ENCODE data around the gene SGTA.

SGTA gene

DNA sequence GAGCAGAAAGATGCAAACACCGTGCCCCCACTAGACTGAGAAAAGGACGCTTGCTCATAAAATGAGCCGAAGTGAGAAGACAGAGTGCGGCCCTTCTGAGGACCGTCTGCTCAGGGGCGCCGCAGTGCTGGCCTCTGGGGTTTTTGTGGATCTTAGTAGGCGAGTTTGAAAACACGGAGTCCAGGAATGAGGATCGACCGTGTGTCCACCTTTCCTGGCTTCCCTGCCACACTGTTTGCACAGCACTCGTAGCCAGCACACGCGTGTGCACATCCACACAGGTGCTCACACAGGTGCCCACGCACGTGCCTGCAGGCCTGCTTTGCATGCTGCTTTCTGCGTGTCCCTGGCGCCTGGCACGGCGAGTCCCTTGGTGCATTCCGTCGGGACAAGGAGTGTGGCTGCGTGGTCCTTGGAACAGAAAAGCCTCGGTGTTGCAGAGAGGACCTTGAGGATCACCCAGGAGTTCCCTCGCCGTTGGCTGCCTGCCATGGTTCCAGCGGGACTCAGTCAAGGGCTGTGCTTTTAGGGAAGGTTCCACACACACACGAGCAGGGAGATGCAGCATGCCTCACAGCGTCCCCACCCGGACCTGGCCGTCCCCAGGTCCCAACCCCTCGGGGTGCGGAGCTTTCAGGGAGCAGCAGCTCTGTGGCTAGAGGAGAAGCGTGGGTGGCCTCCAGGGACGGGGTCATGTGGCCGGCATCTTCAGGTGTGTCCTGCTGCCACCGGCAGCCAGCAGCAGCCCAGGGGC lies 26.5 kb upstream of the SGTA start:
- TF ChIP-seq, protein P1, sequence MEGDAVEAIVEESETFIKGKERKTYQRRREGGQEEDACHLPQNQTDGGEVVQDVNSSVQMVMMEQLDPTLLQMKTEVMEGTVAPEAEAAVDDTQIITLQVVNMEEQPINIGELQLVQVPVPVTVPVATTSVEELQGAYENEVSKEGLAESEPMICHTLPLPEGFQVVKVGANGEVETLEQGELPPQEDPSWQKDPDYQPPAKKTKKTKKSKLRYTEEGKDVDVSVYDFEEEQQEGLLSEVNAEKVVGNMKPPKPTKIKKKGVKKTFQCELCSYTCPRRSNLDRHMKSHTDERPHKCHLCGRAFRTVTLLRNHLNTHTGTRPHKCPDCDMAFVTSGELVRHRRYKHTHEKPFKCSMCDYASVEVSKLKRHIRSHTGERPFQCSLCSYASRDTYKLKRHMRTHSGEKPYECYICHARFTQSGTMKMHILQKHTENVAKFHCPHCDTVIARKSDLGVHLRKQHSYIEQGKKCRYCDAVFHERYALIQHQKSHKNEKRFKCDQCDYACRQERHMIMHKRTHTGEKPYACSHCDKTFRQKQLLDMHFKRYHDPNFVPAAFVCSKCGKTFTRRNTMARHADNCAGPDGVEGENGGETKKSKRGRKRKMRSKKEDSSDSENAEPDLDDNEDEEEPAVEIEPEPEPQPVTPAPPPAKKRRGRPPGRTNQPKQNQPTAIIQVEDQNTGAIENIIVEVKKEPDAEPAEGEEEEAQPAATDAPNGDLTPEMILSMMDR (IDR thresholded peaks at IDR 0.05; ENCODE audit: low read depth, low read length), result no peak
- no peak for DNase-seq (ENCODE audit: low read depth, low spot score)
- in situ Hi-C loops (cut with HindIII; ENCODE audit: low sequenced_read_pairs), result no loop called here
- H3K4me3 ChIP-seq (ENCODE audit: low read depth, low read length), result no peak overlapping the region

DNA sequence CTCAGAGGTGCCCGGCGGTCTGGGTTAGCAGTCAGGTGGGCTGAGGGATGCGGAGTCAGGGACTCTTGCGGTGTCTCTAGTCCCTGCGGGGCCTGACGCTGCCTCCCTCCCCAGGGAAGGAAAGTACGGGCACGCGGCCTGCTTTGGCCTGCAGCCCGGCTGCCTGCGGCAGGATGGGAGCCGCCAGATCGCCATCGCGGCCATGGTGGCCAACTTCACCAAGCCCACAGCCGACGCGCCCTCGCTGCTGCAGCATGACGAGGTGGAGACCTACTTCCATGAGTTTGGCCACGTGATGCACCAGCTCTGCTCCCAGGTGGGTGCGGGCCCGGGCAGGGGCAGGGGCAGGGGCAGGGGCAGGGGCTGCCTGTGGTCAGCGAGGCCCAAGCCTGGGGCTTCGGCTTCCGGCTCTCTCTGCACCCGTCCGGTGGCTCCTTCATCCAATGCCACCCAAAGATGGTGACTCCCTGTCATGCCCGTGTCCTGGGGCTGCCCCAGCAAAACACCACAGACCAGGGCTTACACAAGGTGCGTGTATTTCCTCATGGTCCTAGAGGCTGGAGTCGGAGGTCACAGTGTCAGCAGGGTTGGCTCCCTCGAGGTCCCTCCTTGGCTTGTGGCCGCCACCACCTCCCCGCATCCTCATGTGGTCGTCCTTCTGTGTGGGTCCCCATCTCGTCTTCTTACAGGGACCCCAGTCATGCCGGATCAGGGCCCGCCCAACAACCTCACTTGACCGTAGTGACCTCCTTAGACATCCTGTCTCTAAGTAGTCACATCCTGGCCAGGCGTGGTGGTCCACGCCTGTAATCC lies 25.3 kb upstream of the SGTA start:
- no peak for DNase-seq (ENCODE audit: low read depth, low spot score)
- TF ChIP-seq, protein P1 (IDR thresholded peaks at IDR 0.05; ENCODE audit: low read depth, low read length), result no peak
- in situ Hi-C loops (cut with HindIII; ENCODE audit: low sequenced_read_pairs), result no loop called here
- no peak overlapping the region for H3K4me3 ChIP-seq (ENCODE audit: low read depth, low read length)

DNA sequence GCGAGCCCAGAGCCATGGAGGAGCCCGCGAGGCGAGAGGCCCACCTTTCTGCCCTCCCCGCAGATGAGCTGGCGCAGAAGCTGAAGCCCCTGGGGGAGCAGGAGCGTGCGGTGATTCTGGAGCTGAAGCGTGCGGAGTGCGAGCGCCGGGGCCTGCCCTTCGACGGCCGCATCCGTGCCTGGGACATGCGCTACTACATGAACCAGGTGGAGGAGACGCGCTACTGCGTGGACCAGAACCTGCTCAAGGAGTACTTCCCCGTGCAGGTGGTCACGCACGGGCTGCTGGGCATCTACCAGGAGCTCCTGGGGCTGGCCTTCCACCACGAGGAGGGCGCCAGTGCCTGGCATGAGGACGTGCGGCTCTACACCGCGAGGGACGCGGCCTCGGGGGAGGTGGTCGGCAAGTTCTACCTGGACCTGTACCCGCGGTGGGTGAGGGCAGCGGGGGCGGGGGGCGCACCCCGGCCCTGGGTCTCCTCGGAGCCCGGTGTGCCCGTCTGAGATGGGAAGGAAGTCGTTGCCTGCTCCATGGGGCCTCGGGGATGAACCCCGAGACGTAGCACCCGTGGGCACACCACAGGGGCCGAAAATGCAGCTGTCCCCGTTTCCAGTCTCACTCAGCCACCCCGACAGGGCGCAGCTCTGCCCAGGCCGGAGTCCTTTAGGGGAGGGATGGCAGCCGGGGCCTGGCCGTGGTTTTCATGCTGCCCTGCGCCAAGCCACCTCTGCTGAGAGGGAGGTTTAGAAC lies 24.5 kb upstream of the SGTA start:
- DNase-seq (ENCODE audit: low read depth, low spot score), result no peak
- TF ChIP-seq, protein P1 (IDR thresholded peaks at IDR 0.05; ENCODE audit: low read depth, low read length), result no peak
- no peak overlapping the region for H3K4me3 ChIP-seq (ENCODE audit: low read depth, low read length)
- in situ Hi-C loops (cut with HindIII; ENCODE audit: low sequenced_read_pairs), result no loop called here

DNA sequence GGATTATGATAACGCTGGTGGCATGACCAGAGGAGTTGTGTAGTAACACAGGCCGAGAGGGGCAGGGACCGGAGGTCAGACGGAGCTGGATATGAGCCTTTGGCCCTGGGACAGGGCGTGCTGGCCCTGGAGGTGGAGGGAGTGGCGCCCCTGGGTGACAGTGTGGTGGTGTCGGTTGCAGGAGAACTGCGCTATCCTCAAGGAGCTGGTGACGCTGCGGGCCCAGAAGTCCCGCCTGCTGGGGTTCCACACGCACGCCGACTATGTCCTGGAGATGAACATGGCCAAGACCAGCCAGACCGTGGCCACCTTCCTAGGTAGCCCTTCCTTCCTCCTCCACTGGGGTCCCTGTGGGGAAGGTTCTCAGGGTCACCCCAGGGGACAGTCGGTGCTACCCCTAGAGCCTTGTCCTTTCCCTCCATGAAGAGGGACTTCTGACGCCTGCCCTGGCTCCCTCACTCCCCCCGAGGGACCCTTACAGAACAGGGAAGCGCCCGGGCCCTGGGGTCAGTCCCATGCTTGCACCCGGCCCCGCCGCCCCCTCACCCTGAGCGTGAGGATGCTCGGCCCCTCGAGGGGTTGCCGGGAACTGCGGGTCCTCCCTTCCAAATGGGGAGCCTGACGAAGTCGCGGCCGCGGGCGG lies 23.8 kb upstream of the SGTA start:
- TF ChIP-seq, protein P1 (IDR thresholded peaks at IDR 0.05; ENCODE audit: low read depth, low read length), result no peak
- no peak for DNase-seq (ENCODE audit: low read depth, low spot score)
- no peak overlapping the region for H3K4me3 ChIP-seq (ENCODE audit: low read depth, low read length)
- in situ Hi-C loops (cut with HindIII; ENCODE audit: low sequenced_read_pairs), result no loop called here

DNA sequence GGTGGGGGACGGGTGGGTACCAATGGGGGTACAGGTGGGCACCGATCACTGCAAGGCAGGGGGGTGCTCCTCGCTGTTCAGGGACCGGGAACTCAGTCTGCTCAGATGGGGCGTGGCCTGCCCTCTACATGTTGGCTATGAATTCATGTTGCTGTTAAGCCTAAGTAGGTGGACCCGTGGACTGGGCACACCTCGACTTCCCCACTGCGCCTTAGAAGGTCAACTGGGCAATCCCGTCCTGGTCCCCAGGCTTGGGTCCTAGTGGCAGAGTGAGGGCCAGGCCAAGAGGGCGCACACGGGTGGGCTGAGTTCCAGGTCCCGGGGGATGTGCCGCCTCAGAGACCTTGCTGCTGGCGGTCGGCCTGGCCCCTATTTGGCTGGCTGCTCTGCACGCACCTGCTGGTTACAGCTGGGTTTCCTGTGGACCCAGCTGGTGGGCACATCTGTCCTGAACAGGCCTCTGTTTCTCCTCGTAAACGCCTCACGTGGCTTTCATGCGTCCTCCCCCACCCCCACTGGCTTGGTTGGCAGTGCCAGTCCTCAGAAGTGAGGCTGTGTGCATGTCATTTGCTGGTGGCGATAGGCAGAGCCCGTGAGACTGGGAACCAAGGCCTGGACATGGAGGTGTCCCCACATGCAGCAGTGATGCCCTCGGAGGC lies 23.0 kb upstream of the SGTA start:
- no peak for DNase-seq (ENCODE audit: low read depth, low spot score)
- H3K4me3 ChIP-seq (ENCODE audit: low read depth, low read length), result no peak overlapping the region
- TF ChIP-seq, protein P1 (IDR thresholded peaks at IDR 0.05; ENCODE audit: low read depth, low read length), result no peak
- in situ Hi-C loops (cut with HindIII; ENCODE audit: low sequenced_read_pairs), result no loop called here

Measured in astrocyte of the spinal cord (primary cell).